ENCODE results near the gene CCDC90B.
"Not testable (repeated sequence)": the region's sequence is repeated elsewhere in the genome, so short reads cannot be mapped to it uniquely, and the experiment has no call there.

DNA sequence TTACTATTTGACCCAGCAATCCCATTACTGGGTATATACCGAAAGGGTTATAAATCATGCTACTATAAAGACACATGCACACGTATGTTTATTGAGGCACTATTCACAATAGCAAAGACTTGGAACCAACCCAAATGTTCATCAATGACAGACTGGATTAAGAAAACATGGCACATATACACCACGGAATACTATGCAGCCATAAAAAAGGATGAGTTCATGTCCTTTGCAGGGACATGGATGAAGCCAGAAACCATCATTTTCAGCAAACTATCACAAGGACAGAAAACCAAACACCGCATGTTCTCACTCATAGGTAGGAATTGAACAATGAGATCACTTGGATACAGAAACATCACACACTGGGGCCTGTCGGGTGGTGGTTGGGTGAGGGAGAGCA is 14.4 kb downstream of the CCDC90B start:
- TF ChIP-seq, protein P1, sequence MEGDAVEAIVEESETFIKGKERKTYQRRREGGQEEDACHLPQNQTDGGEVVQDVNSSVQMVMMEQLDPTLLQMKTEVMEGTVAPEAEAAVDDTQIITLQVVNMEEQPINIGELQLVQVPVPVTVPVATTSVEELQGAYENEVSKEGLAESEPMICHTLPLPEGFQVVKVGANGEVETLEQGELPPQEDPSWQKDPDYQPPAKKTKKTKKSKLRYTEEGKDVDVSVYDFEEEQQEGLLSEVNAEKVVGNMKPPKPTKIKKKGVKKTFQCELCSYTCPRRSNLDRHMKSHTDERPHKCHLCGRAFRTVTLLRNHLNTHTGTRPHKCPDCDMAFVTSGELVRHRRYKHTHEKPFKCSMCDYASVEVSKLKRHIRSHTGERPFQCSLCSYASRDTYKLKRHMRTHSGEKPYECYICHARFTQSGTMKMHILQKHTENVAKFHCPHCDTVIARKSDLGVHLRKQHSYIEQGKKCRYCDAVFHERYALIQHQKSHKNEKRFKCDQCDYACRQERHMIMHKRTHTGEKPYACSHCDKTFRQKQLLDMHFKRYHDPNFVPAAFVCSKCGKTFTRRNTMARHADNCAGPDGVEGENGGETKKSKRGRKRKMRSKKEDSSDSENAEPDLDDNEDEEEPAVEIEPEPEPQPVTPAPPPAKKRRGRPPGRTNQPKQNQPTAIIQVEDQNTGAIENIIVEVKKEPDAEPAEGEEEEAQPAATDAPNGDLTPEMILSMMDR (IDR thresholded peaks at IDR 0.05) = not testable (repeated sequence)
- not testable (repeated sequence) for TF ChIP-seq POLR2AphosphoS5 (IDR thresholded peaks at IDR 0.05; ENCODE audit: low read depth, low read length); JUND (IDR thresholded peaks at IDR 0.05); SMC3 (IDR thresholded peaks at IDR 0.05; ENCODE audit: low read depth, low read length)

Measured in SK-N-SH (cell line).